Measurements from ENCODE around the gene GOSR2.

GOSR2 gene

DNA sequence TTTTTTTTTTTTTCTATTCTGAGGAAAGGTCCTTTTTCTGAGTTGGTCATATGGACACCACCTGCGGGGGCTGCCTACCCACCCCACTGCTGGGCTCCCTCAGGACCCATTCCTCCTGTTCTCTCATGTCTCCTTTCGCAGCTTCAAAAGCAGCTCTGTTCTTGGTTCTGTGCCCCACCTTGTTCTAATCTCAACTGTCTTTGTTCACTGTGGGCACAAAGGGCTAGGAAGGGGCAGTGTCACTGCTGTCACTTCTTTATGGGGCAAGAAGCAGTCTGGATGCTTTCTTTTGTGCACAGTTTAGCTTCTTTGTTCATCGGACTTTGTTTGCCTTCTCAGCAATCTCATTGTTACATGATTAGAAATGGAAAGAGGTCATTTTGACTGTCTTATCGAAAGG, 7.1 kb downstream of the GOSR2 start:
- Histone ChIP-seq H3K4me2 (ENCODE audit: low read depth, low read length, poor library complexity, severe bottlenecking) (no peak overlapping the region), H3K4me3 (ENCODE audit: low read length, poor library complexity, severe bottlenecking) (no peak overlapping the region), H3K4me1 (ENCODE audit: insufficient read depth, low read length, poor library complexity, severe bottlenecking) (peaks cover 32% of the 10 kb centered on the region), H3K9me2 (replicated peaks; ENCODE audit: low read depth, low read length) (no peaks in the 10 kb centered on the region), H3F3A (ENCODE audit: low read depth) (no peaks in the 10 kb centered on the region), H3K79me2 (ENCODE audit: insufficient read depth, low read length) (peaks cover 43% of the 10 kb centered on the region), H3K9me3 (ENCODE audit: insufficient read depth, low read depth, low read length) (no peaks in the 10 kb centered on the region), H3K36me3 (ENCODE audit: insufficient read depth, low read length) (peaks cover 55% of the 10 kb centered on the region), H3K9ac (ENCODE audit: low read depth, low read length, poor library complexity, severe bottlenecking) (no peak overlapping the region), H2AFZ (ENCODE audit: low read length) (no peak overlapping the region), H4K20me1 (ENCODE audit: insufficient read depth, low read length, poor library complexity, severe bottlenecking) (peaks cover 23% of the 10 kb centered on the region), H3K27me3 (ENCODE audit: insufficient read depth, low read length, poor library complexity, severe bottlenecking) (no peaks in the 10 kb centered on the region)
- TF ChIP-seq EZH2phosphoT487 (IDR thresholded peaks at IDR 0.05; ENCODE audit: borderline replicate concordance) = no peak
- TF ChIP-seq, protein P1, sequence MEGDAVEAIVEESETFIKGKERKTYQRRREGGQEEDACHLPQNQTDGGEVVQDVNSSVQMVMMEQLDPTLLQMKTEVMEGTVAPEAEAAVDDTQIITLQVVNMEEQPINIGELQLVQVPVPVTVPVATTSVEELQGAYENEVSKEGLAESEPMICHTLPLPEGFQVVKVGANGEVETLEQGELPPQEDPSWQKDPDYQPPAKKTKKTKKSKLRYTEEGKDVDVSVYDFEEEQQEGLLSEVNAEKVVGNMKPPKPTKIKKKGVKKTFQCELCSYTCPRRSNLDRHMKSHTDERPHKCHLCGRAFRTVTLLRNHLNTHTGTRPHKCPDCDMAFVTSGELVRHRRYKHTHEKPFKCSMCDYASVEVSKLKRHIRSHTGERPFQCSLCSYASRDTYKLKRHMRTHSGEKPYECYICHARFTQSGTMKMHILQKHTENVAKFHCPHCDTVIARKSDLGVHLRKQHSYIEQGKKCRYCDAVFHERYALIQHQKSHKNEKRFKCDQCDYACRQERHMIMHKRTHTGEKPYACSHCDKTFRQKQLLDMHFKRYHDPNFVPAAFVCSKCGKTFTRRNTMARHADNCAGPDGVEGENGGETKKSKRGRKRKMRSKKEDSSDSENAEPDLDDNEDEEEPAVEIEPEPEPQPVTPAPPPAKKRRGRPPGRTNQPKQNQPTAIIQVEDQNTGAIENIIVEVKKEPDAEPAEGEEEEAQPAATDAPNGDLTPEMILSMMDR (conservative IDR thresholded peaks at IDR 0.05; ENCODE audit: low read length) = no peak

DNA sequence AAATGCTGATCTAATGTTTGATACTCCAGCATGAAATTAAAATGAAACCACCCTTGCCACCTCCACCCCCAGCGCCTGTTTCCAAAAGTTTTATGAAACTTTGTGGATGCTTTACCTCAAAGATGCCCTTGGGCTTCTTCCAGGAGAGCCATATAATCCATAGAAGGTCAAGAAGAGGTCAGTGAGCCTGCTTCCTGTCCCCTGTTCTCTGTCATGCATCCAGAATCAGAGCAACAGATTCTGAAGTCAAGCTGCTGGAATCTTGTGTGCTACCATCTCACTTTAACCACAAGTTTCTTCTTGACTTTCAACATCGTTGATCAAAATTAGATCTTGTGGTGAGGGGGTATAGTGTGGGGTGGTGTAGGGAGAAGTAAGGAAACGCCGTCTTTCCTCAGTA, 8.6 kb downstream of the GOSR2 start:
- Histone ChIP-seq H3F3A (ENCODE audit: low read depth) (no peaks in the 10 kb centered on the region), H3K27me3 (ENCODE audit: insufficient read depth, low read length, poor library complexity, severe bottlenecking) (no peaks in the 10 kb centered on the region), H3K36me3 (ENCODE audit: insufficient read depth, low read length) (peaks cover 71% of the 10 kb centered on the region), H2AFZ (ENCODE audit: low read length) (no peak overlapping the region), H3K79me2 (ENCODE audit: insufficient read depth, low read length) (peaks cover 28% of the 10 kb centered on the region), H3K4me3 (ENCODE audit: low read length, poor library complexity, severe bottlenecking) (no peak overlapping the region), H3K9me2 (replicated peaks; ENCODE audit: low read depth, low read length) (no peaks in the 10 kb centered on the region), H3K4me2 (ENCODE audit: low read depth, low read length, poor library complexity, severe bottlenecking) (no peak overlapping the region), H3K9ac (ENCODE audit: low read depth, low read length, poor library complexity, severe bottlenecking) (no peak overlapping the region), H3K9me3 (ENCODE audit: insufficient read depth, low read depth, low read length) (no peaks in the 10 kb centered on the region), H3K4me1 (ENCODE audit: insufficient read depth, low read length, poor library complexity, severe bottlenecking) (peaks cover 17% of the 10 kb centered on the region), H4K20me1 (ENCODE audit: insufficient read depth, low read length, poor library complexity, severe bottlenecking) (peaks cover 20% of the 10 kb centered on the region)
- TF ChIP-seq, protein P1 (conservative IDR thresholded peaks at IDR 0.05; ENCODE audit: low read length) = no peak
- TF ChIP-seq EZH2phosphoT487 (IDR thresholded peaks at IDR 0.05; ENCODE audit: borderline replicate concordance) = no peak

DNA sequence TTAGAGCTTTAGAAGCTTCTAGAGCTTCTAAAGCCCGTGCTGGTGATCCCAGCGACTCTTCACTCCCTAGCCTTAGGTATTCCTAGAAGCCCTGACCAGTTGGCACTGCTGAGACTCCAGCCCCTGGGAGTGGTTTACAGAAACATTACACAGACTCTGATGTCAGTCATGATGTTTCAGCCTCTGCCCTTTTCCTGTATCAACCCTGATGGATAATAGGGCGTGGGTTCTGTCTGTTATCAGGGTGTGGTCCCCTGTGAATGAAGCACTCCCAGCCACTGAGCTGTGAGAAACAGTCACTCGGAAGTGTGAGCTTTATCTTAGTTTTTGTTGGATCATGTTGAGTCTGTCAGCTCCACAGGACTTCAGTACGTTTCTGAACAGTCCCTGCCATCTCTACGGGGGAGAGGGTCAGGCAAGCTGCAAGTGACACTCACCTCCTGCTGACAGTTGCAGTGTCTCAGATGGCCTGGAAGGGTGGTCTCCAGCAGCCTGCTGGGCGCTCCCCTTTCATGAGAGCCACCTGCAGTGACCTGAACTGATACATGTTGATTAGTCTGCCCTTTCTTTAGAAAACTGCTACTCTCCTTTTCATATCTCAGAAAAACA, 12.8 kb downstream of the GOSR2 start:
- Histone ChIP-seq H3K4me1 (ENCODE audit: insufficient read depth, low read length, poor library complexity, severe bottlenecking) (no peaks in the 10 kb centered on the region), H3K27me3 (ENCODE audit: insufficient read depth, low read length, poor library complexity, severe bottlenecking) (no peaks in the 10 kb centered on the region), H3K9me3 (ENCODE audit: insufficient read depth, low read depth, low read length) (no peaks in the 10 kb centered on the region), H4K20me1 (ENCODE audit: insufficient read depth, low read length, poor library complexity, severe bottlenecking) (peaks cover 3% of the 10 kb centered on the region), H3K4me2 (ENCODE audit: low read depth, low read length, poor library complexity, severe bottlenecking) (no peak overlapping the region), H3K79me2 (ENCODE audit: insufficient read depth, low read length) (no peaks in the 10 kb centered on the region), H3K4me3 (ENCODE audit: low read length, poor library complexity, severe bottlenecking) (no peak overlapping the region), H3K36me3 (ENCODE audit: insufficient read depth, low read length) (peaks cover 94% of the 10 kb centered on the region), H2AFZ (ENCODE audit: low read length) (no peak overlapping the region), H3K9me2 (replicated peaks; ENCODE audit: low read depth, low read length) (no peaks in the 10 kb centered on the region), H3K9ac (ENCODE audit: low read depth, low read length, poor library complexity, severe bottlenecking) (no peak overlapping the region), H3F3A (ENCODE audit: low read depth) (no peaks in the 10 kb centered on the region)
- no peak for TF ChIP-seq EZH2phosphoT487 (IDR thresholded peaks at IDR 0.05; ENCODE audit: borderline replicate concordance)
- TF ChIP-seq, protein P1 (conservative IDR thresholded peaks at IDR 0.05; ENCODE audit: low read length) = no peak
